GM18951 (cell line): ENCODE measurements around the gene FTO.

Source experiments
- POLR2A ChIP-seq: IDR thresholded peaks from 4 replicates; pipeline ENCODE4 v1.6.1; 2011; ENCODE audit warnings: mild to moderate bottlenecking; ENCODE audit not compliant: insufficient read length, insufficient read depth; ENCODE audit errors: extremely low read depth
- in situ Hi-C: fragments of 300-500 bp; cut with MboI; formaldehyde crosslinking; loops from one replicate; pipeline ENCODE4 v1.12.0; 2022; ENCODE audit warnings: low sequenced_read_pairs, mixed read lengths, inconsistent platforms; ENCODE audit not compliant: unreplicated experiment

The FTO gene

GRCh38 chr16:54073356-54073755, 369.4 kb downstream of the FTO start:
- in situ Hi-C loops, result no loop called here
- no peak for TF ChIP-seq POLR2A

- in situ Hi-C loops, result no loop called here
- TF ChIP-seq POLR2A, result no peak
Measured at GRCh38 chr16:54075446-54075845, 371.5 kb downstream of the FTO start.

GRCh38 chr16:54076006-54076504, 372.1 kb downstream of the FTO start:
- in situ Hi-C loops, result no loop called here
- TF ChIP-seq POLR2A, result no peak

GRCh38 chr16:54077050-54077821, 373.3 kb downstream of the FTO start:
- TF ChIP-seq POLR2A, result no peak
- in situ Hi-C loops, result no loop called here

- in situ Hi-C loops, result no loop called here
- TF ChIP-seq POLR2A, result no peak
Measured at GRCh38 chr16:54080524-54081008, 376.6 kb downstream of the FTO start.

- in situ Hi-C loops, result no loop called here
- no peak for TF ChIP-seq POLR2A
Measured at GRCh38 chr16:54086791-54087190, 382.8 kb downstream of the FTO start.

GRCh38 chr16:54090602-54091001, 386.6 kb downstream of the FTO start:
- no peak for TF ChIP-seq POLR2A
- in situ Hi-C loops, result no loop called here

- TF ChIP-seq POLR2A, result no peak
- in situ Hi-C loops, result no loop called here
Measured at GRCh38 chr16:54093281-54093680, 389.3 kb downstream of the FTO start.

- no peak for TF ChIP-seq POLR2A
- in situ Hi-C loops, result no loop called here
Measured at GRCh38 chr16:54094641-54095040, 390.7 kb downstream of the FTO start.

GRCh38 chr16:54096607-54097006, 392.7 kb downstream of the FTO start:
- in situ Hi-C loops, result no loop called here

GRCh38 chr16:54097774-54098173, 393.8 kb downstream of the FTO start:
- TF ChIP-seq POLR2A, result no peak
- in situ Hi-C loops, result no loop called here

More at GRCh38 chr16:54096607-54097006, 392.7 kb downstream of the FTO start:
- no peak for TF ChIP-seq POLR2A

- TF ChIP-seq POLR2A, result no peak
- in situ Hi-C loops, result no loop called here
Measured at GRCh38 chr16:54098247-54098646, 394.3 kb downstream of the FTO start.

- TF ChIP-seq POLR2A, result no peak
- in situ Hi-C loops, result no loop called here
Measured at GRCh38 chr16:54099627-54100026, 395.7 kb downstream of the FTO start.

- in situ Hi-C loops, result no loop called here
- no peak for TF ChIP-seq POLR2A
Measured at GRCh38 chr16:54102888-54103866, 399.2 kb downstream of the FTO start.

- no peak for TF ChIP-seq POLR2A
- in situ Hi-C loops, result no loop called here
Measured at GRCh38 chr16:54106057-54106456, 402.1 kb downstream of the FTO start.
